ENCODE data around the gene RNF145.

The RNF145 gene

GRCh38 chr5:159218595-159219023 lies 9.3 kb upstream of the RNF145 start:
- peak; percentile 60 for DNase-seq (ENCODE audit: low read depth)
- no peak for TF ChIP-seq CTCF (conservative IDR thresholded peaks at IDR 0.05; ENCODE audit: low read depth, low read length)
- no peak overlapping the region for H3K4me3 ChIP-seq (ENCODE audit: low read depth, low read length)

- no peak for TF ChIP-seq CTCF (conservative IDR thresholded peaks at IDR 0.05; ENCODE audit: low read depth, low read length)
- DNase-seq (ENCODE audit: low read depth) = no peak
- no peak overlapping the region for H3K4me3 ChIP-seq (ENCODE audit: low read depth, low read length)
Measured at GRCh38 chr5:159217236-159217635, 7.9 kb upstream of the RNF145 start.

- TF ChIP-seq CTCF (conservative IDR thresholded peaks at IDR 0.05; ENCODE audit: low read depth, low read length) = peak; percentile 36
- peak; percentile 60 for DNase-seq (ENCODE audit: low read depth)
- H3K4me3 ChIP-seq (ENCODE audit: low read depth, low read length) = peak overlapping the region; percentile 17
Measured at GRCh38 chr5:159216454-159216853, 7.1 kb upstream of the RNF145 start.

- no peak for DNase-seq (ENCODE audit: low read depth)
- no peak for TF ChIP-seq CTCF (conservative IDR thresholded peaks at IDR 0.05; ENCODE audit: low read depth, low read length)
- no peak overlapping the region for H3K4me3 ChIP-seq (ENCODE audit: low read depth, low read length)
Measured at GRCh38 chr5:159215886-159216285, 6.5 kb upstream of the RNF145 start.

GRCh38 chr5:159214486-159215271 lies 5.3 kb upstream of the RNF145 start:
- DNase-seq (ENCODE audit: low read depth) = no peak
- no peak for TF ChIP-seq CTCF (conservative IDR thresholded peaks at IDR 0.05; ENCODE audit: low read depth, low read length)
- H3K4me3 ChIP-seq (ENCODE audit: low read depth, low read length) = no peak overlapping the region

- TF ChIP-seq CTCF (conservative IDR thresholded peaks at IDR 0.05; ENCODE audit: low read depth, low read length) = no peak
- no peak for DNase-seq (ENCODE audit: low read depth)
- H3K4me3 ChIP-seq (ENCODE audit: low read depth, low read length) = no peak overlapping the region
Measured at GRCh38 chr5:159212657-159213462, 3.5 kb upstream of the RNF145 start.

All from choroid plexus epithelial cell (primary cell).